ENCODE measurements around the gene SLC7A7.

- TF ChIP-seq TAF1 (conservative IDR thresholded peaks at IDR 0.05), result no peak
- no peak for TF ChIP-seq SP1 (IDR thresholded peaks at IDR 0.05)
- no peak for TF ChIP-seq CTCF (IDR thresholded peaks at IDR 0.05; ENCODE audit: low read depth, low read length, missing input control)
- no peak for TF ChIP-seq YY1 (IDR thresholded peaks at IDR 0.05)
- no peak for TF ChIP-seq RXRA (IDR thresholded peaks at IDR 0.05)
- no peak for TF ChIP-seq FOXA2 (IDR thresholded peaks at IDR 0.05)
- no peak for TF ChIP-seq GABPA (IDR thresholded peaks at IDR 0.05 in 1 of 2, conservative IDR thresholded peaks at IDR 0.05 in 1 of 2)
- no peak for TF ChIP-seq JUND (IDR thresholded peaks at IDR 0.05)
- TF ChIP-seq RAD21 (IDR thresholded peaks at IDR 0.05), result no peak
- TF ChIP-seq MAX (IDR thresholded peaks at IDR 0.05), result no peak
- TF ChIP-seq, protein P1, sequence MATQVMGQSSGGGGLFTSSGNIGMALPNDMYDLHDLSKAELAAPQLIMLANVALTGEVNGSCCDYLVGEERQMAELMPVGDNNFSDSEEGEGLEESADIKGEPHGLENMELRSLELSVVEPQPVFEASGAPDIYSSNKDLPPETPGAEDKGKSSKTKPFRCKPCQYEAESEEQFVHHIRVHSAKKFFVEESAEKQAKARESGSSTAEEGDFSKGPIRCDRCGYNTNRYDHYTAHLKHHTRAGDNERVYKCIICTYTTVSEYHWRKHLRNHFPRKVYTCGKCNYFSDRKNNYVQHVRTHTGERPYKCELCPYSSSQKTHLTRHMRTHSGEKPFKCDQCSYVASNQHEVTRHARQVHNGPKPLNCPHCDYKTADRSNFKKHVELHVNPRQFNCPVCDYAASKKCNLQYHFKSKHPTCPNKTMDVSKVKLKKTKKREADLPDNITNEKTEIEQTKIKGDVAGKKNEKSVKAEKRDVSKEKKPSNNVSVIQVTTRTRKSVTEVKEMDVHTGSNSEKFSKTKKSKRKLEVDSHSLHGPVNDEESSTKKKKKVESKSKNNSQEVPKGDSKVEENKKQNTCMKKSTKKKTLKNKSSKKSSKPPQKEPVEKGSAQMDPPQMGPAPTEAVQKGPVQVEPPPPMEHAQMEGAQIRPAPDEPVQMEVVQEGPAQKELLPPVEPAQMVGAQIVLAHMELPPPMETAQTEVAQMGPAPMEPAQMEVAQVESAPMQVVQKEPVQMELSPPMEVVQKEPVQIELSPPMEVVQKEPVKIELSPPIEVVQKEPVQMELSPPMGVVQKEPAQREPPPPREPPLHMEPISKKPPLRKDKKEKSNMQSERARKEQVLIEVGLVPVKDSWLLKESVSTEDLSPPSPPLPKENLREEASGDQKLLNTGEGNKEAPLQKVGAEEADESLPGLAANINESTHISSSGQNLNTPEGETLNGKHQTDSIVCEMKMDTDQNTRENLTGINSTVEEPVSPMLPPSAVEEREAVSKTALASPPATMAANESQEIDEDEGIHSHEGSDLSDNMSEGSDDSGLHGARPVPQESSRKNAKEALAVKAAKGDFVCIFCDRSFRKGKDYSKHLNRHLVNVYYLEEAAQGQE (IDR thresholded peaks at IDR 0.05), result no peak
- TF ChIP-seq, protein P2, sequence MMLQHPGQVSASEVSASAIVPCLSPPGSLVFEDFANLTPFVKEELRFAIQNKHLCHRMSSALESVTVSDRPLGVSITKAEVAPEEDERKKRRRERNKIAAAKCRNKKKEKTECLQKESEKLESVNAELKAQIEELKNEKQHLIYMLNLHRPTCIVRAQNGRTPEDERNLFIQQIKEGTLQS (IDR thresholded peaks at IDR 0.05), result no peak
- no peak for TF ChIP-seq ZBTB33 (IDR thresholded peaks at IDR 0.05)
- no peak for TF ChIP-seq HNF4G (IDR thresholded peaks at IDR 0.05)
These were observed 44.6 kb downstream of the SLC7A7 start for GRCh38 chr14:22770481-22771187.

Measured in liver (tissue), 3 donors.